Colonic mucosa (tissue), 4 donors: ENCODE measurements around the gene PRG2. TPM values are rescaled to one million over a fixed set of nuclear protein-coding genes. Genes with fewer than 3 reads are reported as not detected.

Experiments
- DNase-seq: peaks from one replicate; pipeline ENCODE4 v3.0.0-alpha.2; 2020
- H3K27ac ChIP-seq: fragments of 200-600 bp; one replicate; pipeline ENCODE4 v1.8.0; 2021
- H3K27me3 ChIP-seq: fragments of 200-600 bp; one replicate; pipeline ENCODE4 v1.8.0; 2021
- H3K36me3 ChIP-seq: fragments of 200-600 bp; one replicate; pipeline ENCODE4 v1.8.0; 2021
- H3K4me1 ChIP-seq: fragments of 200-600 bp; one replicate; pipeline ENCODE4 v1.8.0; 2021; ENCODE audit warnings: mild to moderate bottlenecking
- H3K4me3 ChIP-seq: fragments of 200-600 bp; one replicate; pipeline ENCODE4 v1.8.0; 2021
- H3K9ac ChIP-seq, 2 donors: one replicate each; pipeline ENCODE4 v1.7.0; 2013; ENCODE audit warnings: control low read depth in 2 of 2, low read depth in 2 of 2, low read length in 2 of 2
- H3K9me3 ChIP-seq: fragments of 200-600 bp; one replicate; pipeline ENCODE4 v1.8.0; 2021
- CTCF ChIP-seq: fragments of 200-600 bp; IDR thresholded peaks from one replicate; pipeline ENCODE4 v1.8.0; 2022; ENCODE audit warnings: antibody characterized with exemption, mild to moderate bottlenecking
- intact Hi-C: fragments of 100-400 bp; cut with DNase I; formaldehyde crosslinking; loops from one replicate; pipeline ENCODE4 v1.14.1; 2022
- total RNA-seq, 2 donors: library from RNA; stranded (reverse); fragmentation: NEBNext Ultra II Directional in 1 of 2; extraction: Animal tissue kit (Norgen Biotek cat#: 25700) in 1 of 2; gene quantifications; one replicate each; pipeline ENCODE4 v1.2.1, GENCODE V29; 2021
- donor health status: healthy.
- donor health status: DM: no; HTN: no; CAD: no.
- donor health status: DM: no; HTN: no; CAD: no.

PRG2 gene
- total RNA-seq, 2 donors from 2014 or later: not detected

DNA sequence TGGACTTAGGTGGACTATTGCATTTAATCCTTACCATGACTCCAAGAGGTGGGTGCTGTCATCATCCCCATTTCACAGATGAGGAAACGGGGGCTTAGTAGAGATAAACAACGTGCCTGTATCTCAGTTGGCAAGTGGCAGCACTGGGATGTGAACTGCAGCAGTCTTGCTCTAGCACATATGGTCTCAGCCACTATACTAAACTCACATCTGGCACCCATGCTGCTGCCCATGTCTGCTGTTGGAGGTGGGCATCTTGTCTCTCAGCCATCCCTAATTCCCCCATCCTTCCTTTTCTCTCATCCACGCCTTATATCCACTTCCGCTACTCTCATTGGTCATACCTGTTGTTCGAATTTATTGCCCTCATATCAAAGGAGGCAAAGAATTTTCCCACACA, 13.3 kb downstream of the PRG2 start:
- H3K4me1 ChIP-seq: no peaks in the 10 kb centered on the region
- no peak for DNase-seq
- no peak overlapping the region for H3K27ac ChIP-seq
- H3K9ac ChIP-seq: no peak overlapping the region
- H3K9me3 ChIP-seq: no peaks in the 10 kb centered on the region
- H3K4me3 ChIP-seq: no peak overlapping the region
- intact Hi-C loops: no loop called here
- TF ChIP-seq CTCF: no peak
- no peaks in the 10 kb centered on the region for H3K36me3 ChIP-seq
- H3K27me3 ChIP-seq: no peaks in the 10 kb centered on the region

DNA sequence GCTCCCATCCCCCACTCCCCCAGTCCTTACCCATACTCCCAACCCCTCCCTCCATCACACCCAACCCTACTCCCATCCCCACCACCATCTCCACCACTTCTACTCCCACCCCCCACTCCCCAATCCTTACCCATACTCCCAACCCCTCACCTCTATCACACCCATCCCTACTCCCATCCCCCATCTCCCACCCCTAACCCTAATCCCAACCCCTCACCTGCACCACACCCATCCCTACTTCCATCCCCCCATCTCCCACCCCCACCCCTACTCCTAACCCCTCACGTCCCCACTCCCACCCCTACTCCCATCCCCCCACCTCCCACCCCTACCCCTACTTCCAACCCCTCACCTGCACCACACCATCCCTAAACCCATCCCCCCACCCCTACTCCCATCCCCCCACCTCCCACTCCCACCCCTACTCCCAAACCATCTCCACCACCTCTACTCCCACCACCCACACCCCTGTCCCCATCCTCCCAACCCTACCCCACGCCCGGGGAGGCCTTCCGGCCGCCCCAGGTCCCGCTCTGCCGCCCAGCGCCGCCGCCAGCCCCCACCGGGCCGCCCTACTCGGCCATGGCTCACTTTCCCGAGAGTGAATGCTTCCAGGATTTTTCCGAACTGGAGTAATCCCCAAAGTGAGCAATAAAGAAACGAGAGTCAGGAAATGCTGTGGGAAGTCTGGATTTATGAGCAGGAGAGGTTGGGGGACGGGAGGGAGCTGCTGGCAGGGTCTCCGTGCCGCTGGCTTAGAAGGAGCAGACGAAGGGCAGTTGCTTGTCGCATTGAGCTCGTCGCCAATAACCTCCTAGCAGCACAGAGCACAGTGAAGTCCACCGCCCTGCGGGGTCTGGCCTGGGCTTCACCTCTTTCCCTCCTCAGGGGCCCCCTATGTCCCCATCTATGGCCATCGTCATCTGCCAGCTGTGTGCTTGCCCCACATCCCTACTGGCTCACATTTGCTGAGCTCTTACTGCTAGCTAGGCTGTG, 14.1 kb downstream of the PRG2 start:
- intact Hi-C loops: no loop called here
- no peaks in the 10 kb centered on the region for H3K36me3 ChIP-seq
- no peaks in the 10 kb centered on the region for H3K4me1 ChIP-seq
- no peak overlapping the region for H3K9ac ChIP-seq
- no peak overlapping the region for H3K27ac ChIP-seq
- no peak for TF ChIP-seq CTCF
- H3K27me3 ChIP-seq: no peaks in the 10 kb centered on the region
- H3K4me3 ChIP-seq: no peak overlapping the region
- DNase-seq: no peak
- no peaks in the 10 kb centered on the region for H3K9me3 ChIP-seq

- intact Hi-C loops: no loop called here
- Histone ChIP-seq H3K27ac (no peak overlapping the region), H3K27me3 (no peaks in the 10 kb centered on the region), H3K9me3 (no peaks in the 10 kb centered on the region), H3K9ac (no peak overlapping the region), H3K4me3 (no peak overlapping the region), H3K4me1 (no peaks in the 10 kb centered on the region), H3K36me3 (no peaks in the 10 kb centered on the region)
- TF ChIP-seq CTCF: no peak
- DNase-seq: no peak
Measured at GRCh38 chr11:57375490-57375889, 15.0 kb downstream of the PRG2 start.

GRCh38 chr11:57374966-57375365, 15.5 kb downstream of the PRG2 start:
- Histone ChIP-seq H3K9ac (no peak overlapping the region), H3K27ac (no peak overlapping the region), H3K4me3 (no peak overlapping the region), H3K4me1 (no peaks in the 10 kb centered on the region), H3K9me3 (no peaks in the 10 kb centered on the region), H3K27me3 (no peaks in the 10 kb centered on the region), H3K36me3 (no peaks in the 10 kb centered on the region)
- DNase-seq: no peak
- TF ChIP-seq CTCF: no peak
- intact Hi-C loops: no loop called here

GRCh38 chr11:57373146-57373545, 17.3 kb downstream of the PRG2 start:
- no peak for TF ChIP-seq CTCF
- Histone ChIP-seq H3K27me3 (no peaks in the 10 kb centered on the region), H3K9ac (no peak overlapping the region), H3K36me3 (no peaks in the 10 kb centered on the region), H3K4me3 (no peak overlapping the region), H3K4me1 (no peaks in the 10 kb centered on the region), H3K27ac (no peak overlapping the region), H3K9me3 (no peaks in the 10 kb centered on the region)
- intact Hi-C loops: no loop called here
- no peak for DNase-seq
